HG02571 (cell line): ENCODE results near the gene SPDYE2B.
A peak's percentile ranks its signal among the peaks of the same experiment; 100 is the strongest.
"Not testable (repeated sequence)": the region's sequence is repeated elsewhere in the genome, so short reads cannot be mapped to it uniquely, and the experiment has no call there.

Source experiments
- ATAC-seq: cut with Tn5 transposase; IDR thresholded peaks from one replicate; pipeline ENCODE4 v1.9.1; 2021; ENCODE audit warnings: mild to moderate bottlenecking, moderate library complexity; ENCODE audit not compliant: unreplicated experiment

SPDYE2B gene, protein sequence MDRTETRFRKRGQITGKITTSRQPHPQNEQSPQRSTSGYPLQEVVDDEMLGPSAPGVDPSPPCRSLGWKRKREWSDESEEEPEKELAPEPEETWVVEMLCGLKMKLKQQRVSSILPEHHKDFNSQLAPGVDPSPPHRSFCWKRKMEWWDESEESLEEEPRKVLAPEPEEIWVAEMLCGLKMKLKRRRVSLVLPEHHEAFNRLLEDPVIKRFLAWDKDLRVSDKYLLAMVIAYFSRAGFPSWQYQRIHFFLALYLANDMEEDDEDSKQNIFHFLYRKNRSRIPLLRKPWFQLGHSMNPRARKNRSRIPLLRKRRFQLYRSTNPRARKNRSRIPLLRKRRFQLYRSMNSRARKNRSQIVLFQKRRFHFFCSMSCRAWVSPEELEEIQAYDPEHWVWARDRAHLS

DNA sequence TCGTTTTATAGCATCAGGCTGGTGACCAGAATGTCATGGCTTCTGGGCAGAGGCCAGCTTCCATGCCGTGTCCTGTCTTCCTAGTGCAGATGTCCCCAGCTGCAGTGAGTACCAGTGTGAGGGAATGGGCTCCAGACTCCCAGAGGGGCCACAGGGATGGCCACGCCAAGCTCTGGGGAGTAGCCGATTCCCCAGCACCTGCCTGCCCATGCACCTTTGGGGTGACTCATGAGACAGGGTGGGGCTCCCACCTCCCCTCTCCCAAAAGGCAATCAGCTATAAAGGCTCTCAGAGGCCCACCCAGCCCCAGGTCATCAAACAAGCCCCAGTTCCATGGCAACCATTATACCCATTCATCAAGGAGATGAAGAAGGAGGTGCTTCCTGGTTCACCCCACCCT, at the start of gene SPDYE2B:
TSS of gene SPDYE2B (plus strand) at position 396 of the 400 bp plus-strand sequence. CDS start 2,030 bp downstream, outside the sequence.
- ATAC-seq: not testable (repeated sequence)

DNA sequence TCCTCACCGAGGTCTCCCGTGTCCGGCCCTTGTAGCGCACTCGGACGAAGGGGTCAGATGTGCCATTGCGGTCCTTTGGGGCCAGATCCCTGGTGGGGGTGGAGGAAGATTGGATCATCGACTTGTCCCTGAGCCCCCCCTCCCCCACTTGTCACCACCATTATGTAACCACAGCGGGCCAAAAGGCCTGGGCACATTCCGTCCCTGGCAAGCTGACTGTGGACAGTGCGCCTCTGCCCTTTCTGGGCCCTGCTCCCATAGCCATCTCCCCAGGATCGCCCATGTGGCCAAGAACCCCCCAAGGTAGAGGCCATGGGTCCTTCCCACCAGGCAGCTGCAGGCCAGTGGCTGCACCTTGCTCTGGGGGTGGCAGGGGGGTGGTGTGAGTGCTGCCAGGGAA, 47.8 kb upstream of the SPDYE2B start:
- not testable (repeated sequence) for ATAC-seq

DNA sequence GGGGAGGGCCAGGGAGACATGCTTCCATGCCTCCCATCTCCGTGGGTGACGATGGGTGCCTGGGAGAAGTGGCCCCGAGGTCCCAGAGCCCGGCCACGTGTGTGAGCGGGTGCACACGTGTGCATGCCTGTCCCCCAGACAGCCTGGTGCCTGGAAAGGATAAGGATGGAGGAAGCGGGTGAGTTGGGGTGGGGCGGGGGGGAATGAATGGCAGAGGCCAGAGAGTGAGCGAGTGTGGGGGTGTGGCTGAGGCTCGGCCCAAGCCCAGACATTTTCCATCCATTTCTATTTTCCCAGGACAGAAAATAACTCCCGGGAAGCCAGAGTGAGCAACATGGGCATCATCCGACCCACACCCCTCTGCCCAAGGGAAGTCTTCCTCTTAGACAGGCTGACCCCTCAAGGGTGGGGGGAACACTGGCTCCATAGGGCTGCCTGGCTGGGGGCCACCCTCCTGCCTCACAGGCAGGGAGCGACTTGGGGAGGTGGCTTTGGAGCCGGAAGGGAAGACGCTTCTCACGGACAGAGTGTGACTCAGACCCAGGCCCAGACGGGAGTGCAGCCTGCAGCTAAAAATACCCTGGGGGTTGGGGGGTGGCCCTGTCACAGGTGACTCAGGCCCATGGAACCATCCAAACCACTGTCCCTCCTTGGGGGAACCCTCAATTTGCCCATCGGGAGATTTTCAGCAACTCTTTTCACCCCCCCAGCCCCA, 45.5 kb upstream of the SPDYE2B start:
- not testable (repeated sequence) for ATAC-seq

DNA sequence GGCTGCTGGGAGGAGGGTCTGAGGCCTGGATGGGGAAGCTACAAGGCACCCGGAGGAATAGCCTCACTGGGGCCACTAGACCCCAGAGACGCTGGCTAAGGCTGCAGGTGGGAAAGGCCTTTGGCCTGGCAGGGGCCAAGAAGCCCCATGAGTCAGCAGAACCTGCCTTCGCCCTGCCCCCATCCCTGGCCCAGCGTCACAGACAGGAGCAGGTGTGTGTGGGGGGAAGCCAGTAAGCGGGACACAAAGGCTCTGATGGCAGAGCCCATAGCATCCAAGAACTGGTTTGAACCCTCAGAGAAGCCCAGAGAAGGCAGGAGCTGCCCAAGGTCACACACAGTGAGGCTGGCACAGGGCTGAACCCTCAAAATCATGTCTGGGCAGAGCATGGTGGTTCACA, 43.3 kb upstream of the SPDYE2B start:
- ATAC-seq: not testable (repeated sequence)

DNA sequence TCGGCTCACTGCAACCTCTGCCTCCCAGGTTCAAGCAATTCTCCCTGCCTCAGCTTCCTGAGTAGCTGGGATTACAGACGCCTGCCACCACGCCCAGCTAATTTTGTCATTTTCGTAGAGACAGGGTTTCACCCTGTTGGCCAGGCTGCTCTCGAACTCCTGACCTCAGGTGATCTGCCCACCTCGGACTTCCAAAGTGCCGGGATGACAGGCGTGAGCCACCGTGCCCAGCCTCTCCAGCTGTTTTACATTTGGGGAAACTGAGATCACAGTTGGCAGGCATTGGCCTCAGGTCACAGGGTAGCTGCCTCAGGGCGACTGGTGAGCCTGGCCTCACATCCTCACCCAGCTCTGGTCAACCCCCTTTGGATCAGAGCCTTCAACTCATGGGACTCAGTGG, 40.4 kb upstream of the SPDYE2B start:
- ATAC-seq: not testable (repeated sequence)

DNA sequence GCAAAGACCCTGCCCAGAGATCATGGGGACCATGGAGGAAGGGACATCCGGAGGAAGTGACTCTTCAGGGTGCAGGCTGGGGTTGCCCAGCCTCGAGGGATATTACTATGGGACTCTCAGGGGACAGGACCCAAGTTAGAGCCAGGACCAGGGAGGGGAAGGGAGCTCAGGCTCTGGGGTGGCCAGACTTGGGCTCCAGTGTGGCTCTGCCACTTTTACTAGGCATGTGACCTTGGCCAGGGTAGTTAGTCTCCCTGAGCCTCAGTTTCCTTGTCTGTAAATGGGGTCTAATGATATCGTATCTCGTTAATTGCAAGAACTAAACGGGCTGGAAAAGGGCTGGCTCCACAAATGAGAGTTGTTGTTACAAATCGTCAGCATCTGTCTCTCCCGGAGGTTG, 39.7 kb upstream of the SPDYE2B start:
- ATAC-seq: not testable (repeated sequence)

DNA sequence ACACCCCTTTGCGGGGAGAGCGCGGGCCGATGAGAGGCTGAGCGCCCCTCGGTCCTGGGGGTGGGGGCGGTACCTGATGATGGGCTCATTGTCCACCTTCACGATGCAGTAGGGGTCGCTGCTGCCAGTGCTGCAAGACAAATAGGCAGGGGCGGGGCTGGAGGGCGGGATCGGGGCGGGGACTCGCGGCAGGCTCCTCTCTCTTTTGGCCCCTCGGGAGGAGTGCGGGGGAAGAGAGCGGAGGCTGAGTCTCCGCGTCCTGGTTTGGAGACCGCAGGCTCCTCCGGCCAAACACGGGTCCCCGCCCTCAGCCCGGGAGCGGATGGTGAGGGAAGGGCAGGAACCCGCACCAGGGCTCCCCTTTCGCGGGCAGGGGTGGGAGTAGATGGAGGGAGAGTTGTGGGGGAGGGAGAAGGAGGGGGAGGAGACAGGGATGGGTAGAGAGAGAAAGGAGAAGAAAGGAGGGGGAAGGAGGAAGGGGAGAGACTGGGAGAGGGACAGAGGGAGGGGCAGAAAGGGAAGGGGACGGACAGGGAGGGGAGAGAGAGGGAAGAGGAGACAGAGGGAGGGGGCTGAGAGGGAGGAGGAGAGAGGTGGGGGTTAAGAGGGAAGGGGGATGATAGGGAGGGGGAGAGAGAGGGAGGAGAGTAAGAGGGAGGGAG, 39.0 kb upstream of the SPDYE2B start:
- peak; percentile 35 for ATAC-seq

DNA sequence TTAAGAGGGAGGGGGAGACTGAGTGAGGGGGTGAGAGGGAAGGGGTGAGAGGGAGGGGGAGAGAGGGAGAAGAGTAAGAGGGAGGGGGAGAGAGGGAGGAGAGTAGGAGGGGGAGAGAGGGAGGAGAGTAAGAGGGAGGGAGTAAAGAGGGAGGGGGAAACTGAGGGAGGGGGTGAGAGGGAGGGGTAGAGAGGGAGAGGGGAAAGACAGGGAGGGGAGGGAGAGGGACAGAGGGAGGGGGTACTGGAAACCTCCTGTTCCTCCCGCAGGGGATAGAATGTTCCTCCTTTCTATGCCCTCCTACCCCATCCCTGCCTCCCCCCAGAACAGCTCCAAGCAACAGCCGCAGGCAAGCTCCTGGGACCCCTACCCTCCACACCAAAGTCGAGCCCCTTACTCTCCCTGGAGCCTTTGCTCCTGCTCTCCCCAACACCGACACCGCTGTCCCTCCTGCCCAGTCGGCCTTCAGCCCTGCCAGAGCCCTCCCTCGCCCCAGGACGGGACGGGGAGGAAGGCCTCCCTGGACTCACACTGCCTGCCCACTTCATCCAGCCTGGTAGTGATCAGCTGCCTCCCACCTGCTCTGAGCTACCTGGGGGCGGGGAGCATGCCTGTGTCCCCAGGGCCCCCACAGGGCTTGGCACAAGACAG, 38.3 kb upstream of the SPDYE2B start:
- not testable (repeated sequence) for ATAC-seq

DNA sequence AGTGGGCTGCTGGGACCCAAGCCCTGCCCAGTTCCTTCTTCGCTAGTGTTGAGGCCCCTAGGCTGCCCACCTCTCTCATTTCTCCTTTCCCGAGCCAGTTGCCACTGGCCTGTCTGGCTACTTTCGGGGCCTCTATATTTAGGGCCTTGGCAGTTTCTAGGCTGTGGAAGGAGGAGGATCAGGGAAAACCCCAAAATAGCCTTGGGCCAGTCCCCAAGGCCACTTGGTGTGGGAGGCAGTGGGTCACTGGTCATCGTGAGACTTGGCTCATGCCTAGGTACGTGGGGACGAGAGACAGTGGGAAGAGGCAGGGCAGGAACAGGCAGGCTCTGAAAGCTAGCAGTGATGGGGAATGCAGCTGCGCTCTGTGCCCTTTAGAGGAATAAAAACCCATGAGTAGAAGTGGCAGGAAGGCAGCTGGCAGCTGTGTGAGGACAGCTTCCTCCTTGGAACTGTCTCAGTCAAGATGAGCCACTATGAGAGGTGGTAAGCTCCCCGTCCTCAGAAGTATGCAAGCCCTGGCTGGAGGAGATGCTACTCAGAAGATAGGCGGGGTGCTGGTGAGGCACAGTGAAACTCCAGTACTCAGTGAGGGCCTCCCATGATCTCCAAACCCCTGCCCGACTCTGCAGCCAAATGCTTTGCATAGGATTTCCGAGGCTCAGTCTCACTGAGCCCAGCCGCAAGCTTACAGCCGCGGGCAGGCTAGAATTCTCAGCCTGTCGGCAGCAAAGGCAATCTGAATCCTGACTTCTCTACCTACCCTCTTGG, 36.4 kb upstream of the SPDYE2B start:
- peak; percentile 63 for ATAC-seq

DNA sequence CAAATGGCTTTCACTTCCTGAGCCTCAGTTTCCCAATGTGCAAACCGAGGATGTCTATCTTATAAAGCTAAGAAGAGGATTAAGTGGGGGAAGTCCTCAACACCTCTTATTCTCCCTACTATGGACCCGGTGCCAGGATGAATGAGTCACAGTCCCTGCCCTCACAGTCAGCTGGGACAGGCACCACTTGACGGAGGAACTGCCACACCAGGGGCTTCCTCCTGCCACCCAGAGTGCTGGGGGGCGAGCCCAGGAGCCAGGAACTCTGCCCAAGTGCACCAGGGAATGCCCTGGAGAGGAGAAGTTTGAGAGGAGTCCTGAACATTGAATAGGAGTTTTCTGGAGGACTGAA, 35.8 kb upstream of the SPDYE2B start:
- peak; percentile 14 for ATAC-seq

DNA sequence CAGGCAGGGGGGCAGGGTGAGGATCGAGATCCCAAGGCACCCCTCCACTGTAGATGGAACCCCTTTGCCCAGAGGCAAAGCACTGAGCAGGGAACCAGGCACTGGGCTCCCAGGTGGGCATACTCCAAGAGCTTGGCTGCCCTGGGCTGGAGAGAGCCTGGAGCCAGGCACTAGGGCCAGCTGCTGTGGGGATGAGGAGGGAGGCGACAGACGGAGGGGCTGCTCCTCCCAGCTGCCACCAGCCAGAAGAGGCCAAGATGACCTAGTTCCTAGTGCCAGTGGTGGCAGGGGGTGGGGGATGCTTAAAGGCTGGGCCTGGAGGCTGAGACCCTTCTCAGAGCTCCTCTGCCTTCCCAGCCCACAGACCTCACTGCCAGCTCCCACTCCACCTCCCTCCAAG, 35.2 kb upstream of the SPDYE2B start:
- not testable (repeated sequence) for ATAC-seq

DNA sequence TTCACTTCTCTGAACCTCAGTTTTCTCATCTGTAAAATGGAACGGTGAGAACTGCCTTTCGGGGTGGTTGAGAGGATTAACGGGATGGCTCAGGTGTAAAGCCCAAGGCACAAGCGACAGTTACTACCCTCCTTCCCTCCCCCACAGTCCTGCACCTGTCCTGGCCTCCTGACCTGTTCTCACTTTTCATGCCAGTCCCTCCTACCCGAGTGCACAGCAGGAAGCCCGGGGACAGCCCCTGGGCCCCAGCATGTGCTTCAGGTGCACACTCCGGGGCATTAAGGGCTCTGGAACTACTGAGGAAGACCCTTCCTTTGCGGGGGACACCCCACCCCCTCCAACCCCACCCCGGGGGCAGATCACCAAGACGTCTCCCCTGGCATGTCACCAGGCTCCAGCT, 34.2 kb upstream of the SPDYE2B start:
- ATAC-seq: peak; percentile 14

DNA sequence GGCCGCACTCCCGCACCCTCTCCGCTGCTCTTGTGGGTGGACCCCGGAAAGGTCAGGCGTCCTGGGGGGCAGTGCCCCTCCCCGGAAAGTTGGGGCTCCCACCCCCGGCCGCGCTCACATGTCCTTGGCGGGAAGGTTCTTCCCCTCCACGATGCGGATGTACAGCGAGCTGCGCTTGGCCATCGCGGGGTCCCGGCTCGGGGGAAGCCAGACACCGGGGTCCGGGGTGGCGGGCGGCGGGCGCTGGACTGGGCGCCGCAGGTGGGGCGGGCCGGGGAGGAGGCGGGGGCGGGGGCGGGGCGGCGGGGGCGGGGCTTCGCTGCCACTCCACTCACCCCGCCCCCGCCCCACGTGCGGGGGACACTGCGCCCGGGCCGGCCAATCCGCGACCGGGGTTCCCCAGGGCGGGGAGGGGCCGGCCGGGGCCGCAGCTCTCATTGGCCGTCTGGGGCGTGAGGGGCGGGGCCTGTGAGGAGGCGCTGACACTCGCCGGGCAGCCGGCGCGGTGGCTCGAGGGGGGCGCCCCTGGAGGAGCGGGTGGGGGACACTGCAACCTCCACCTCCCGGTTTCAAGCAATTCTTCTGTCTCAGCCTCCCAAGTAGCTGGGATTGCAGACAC, 33.5 kb upstream of the SPDYE2B start, which contains the start of gene RASA4:
TSS of gene RASA4 (minus strand) at position 250 of the 619 bp plus-strand sequence. CDS start at position 183, 67 bp downstream.
- ATAC-seq: peak; percentile 64

DNA sequence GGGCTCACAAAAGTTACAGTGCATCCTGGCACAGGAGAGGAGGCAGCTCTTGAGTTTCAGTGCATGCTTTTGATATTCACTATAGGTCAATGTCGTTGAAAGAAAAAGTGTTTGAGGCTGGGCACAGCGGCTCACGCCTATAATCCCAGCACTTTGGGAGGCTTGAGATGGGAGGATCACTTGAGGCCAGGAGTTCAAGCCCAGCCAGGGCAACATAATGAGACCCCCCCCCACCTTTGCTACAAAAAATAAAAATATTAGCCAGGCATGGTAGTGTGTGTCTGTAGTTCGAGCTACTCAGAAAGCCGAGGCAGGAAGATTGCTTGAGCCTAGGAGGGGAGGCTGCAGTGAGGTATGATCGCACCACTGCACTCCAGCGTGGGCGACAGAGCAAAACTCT, 32.0 kb upstream of the SPDYE2B start:
- not testable (repeated sequence) for ATAC-seq

DNA sequence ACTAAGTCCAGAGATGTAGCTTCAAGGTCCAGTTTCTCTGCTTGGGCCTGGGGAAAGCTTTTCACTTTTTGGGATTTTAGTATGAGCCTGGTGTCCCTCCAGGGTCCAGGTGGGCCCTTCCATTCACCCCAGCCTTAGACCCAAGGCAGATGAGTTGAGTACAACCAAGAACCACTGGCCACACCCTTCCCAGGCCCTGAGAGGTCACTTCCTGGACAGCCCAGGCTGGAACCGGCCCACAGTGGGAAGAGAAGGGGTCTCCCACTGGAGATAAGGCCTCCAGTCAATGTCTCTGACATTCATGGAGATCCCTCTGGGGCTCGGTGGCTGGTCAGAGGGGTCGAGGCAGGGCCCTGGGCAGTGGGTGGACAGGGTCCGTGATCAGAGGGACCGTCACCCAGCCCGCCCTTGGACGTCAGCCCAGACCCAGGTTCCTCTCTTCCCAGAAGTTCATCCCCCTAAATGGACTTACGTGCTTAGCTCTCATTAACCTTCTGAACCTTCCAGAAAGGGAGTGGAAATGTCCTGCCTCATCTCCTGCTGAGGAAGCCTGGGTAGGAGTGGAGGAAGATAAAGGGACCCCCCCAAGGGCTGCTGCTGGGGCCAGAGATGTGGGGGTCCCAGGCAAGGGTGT, 22.7 kb upstream of the SPDYE2B start:
- not testable (repeated sequence) for ATAC-seq

DNA sequence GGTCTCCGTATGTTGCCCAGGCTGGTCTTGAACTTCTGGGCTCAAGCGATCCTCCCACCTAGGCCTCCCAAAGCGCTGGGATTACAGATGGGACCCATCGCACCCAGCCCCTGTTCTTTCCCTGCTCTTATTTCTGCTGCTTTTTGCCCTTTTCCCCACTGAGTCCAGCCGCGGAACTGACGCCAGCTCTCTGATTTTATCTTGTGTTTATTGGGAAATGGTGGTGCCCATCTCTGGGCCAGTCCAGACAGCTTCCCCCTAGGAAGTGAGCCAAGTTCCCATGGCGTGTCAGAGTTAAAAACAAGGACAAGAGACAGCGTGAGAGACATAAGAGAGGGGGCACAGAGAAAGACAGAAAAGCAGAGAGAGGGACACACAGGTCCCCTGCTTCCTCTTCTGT, 19.5 kb upstream of the SPDYE2B start:
- ATAC-seq: not testable (repeated sequence)

DNA sequence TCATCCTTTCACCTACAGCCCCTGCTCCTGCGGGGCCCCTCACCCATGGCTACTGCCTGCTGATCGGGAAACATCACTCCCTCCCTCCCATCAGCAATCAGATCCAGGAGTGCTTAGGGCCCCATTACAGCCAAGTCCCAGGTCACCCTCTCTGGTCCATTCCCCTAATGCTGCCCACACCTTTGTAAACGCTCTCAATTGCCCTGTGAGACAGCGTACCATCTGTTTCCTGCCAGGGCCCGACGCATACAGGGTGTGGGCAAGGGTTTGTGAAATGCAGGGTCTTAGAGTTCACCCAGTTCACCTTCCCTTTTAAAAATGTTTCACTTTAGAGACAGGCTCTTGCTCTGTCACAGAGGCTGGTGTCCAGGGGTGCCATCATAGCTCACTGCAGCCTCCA, 15.8 kb upstream of the SPDYE2B start:
- not testable (repeated sequence) for ATAC-seq

DNA sequence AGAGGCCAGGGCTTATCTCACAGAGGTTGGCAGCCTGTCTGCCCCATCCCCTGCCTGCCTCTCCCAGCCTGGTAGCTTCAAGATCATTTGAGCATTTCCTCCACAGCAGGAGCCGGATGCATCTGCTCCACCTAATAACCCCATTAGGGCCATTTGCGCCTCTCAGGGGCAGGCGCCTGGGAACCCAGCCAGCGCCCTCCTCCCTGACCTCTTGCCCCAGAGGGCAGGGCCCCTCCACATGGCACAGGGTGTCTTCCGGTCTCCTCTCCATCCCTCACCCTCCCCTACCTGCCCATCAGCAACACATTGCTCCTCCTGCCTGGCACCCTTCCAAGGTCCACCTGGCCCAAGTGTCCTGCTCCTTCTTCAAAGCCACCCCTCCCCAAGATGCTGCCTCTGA, 14.8 kb upstream of the SPDYE2B start:
- not testable (repeated sequence) for ATAC-seq

DNA sequence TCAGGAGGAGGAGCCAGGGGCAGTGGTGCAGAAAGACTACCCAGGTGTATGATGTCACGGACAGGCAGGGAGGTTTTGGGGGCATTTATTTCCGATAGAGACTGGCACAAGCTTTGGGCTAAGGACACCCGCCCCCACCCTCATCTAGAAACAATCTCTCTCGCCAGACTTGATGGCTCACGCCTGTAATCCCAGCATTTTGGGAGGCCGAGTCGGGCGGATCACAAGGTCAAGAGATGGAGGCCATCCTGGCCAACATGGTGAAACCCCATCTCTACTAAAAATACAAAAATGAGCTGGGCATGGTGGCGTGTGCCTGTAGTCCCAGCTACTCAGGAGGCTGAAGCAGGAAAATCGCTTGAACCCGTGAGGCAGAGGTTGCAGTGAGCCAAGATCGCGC, 13.2 kb upstream of the SPDYE2B start:
- not testable (repeated sequence) for ATAC-seq
